ENCODE results near the gene AGK. TPM values are rescaled to one million over a fixed set of nuclear protein-coding genes. Genes with fewer than 3 reads are reported as not detected.

AGK gene
- total RNA-seq, 1 experiment from 2014 or later = 38.2 TPM

DNA sequence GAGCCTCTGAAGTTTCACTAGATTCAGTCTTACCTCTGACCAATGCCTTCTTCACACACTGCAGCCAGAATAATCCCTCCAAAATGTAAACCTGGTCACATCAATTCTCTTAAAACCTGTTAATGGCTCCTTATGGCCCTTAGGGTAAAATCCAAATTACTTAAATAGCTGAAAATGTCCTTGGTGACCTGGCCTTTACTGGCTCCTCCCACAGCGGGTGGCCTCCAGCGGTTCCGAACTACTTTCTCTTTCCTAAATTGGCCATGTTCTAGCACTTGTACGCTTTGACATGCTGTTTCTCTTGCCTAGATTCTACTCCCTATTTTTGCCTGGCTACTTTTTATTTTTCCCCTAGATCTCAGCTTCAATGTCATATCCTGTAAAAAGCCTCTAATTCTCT lies 36.1 kb downstream of the AGK start:
- Histone ChIP-seq H3K4me1 (ENCODE audit: insufficient read depth, low read length) (peaks cover 17% of the 10 kb centered on the region), H3K27me3 (ENCODE audit: low read length) (no peaks in the 10 kb centered on the region), H3K27ac (ENCODE audit: low read length) (no peak overlapping the region), H3K9ac (ENCODE audit: low read length) (no peak overlapping the region), H3K9me3 (ENCODE audit: low read length) (no peaks in the 10 kb centered on the region), H3F3A (ENCODE audit: low read length, unreplicated experiment) (no peaks in the 10 kb centered on the region), H3K4me3 (ENCODE audit: low read length) (no peak overlapping the region), H4K20me1 (ENCODE audit: low read length) (no peaks in the 10 kb centered on the region), H3K79me2 (ENCODE audit: low read length) (no peaks in the 10 kb centered on the region), H3K36me3 (ENCODE audit: low read depth, low read length) (no peaks in the 10 kb centered on the region), H2AFZ (ENCODE audit: low read length) (no peak overlapping the region), H3K4me2 (ENCODE audit: low read length) (no peak overlapping the region), H3K9me2 (replicated peaks; ENCODE audit: low read length) (no peaks in the 10 kb centered on the region)
- ATAC-seq (no peak), DNase-seq (no peak)
- TF ChIP-seq EZH2 (IDR thresholded peaks at IDR 0.05; ENCODE audit: low read length, unreplicated experiment) = no peak
- TF ChIP-seq EZH2phosphoT487 (IDR thresholded peaks at IDR 0.05; ENCODE audit: borderline replicate concordance, low read length) = no peak
- TF ChIP-seq, protein P1, sequence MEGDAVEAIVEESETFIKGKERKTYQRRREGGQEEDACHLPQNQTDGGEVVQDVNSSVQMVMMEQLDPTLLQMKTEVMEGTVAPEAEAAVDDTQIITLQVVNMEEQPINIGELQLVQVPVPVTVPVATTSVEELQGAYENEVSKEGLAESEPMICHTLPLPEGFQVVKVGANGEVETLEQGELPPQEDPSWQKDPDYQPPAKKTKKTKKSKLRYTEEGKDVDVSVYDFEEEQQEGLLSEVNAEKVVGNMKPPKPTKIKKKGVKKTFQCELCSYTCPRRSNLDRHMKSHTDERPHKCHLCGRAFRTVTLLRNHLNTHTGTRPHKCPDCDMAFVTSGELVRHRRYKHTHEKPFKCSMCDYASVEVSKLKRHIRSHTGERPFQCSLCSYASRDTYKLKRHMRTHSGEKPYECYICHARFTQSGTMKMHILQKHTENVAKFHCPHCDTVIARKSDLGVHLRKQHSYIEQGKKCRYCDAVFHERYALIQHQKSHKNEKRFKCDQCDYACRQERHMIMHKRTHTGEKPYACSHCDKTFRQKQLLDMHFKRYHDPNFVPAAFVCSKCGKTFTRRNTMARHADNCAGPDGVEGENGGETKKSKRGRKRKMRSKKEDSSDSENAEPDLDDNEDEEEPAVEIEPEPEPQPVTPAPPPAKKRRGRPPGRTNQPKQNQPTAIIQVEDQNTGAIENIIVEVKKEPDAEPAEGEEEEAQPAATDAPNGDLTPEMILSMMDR (conservative IDR thresholded peaks at IDR 0.05; ENCODE audit: low read depth, low read length) = no peak
- intact Hi-C loops (cut with micrococcal nuclease) = no loop called here
- ChIA-PET CTCF (no interaction called here), POLR2A (ENCODE audit: unreplicated experiment) (no interaction called here)
- no TSS peak for BruUV-seq (replicated peaks)

- intact Hi-C loops (cut with micrococcal nuclease) = no loop called here
- H2AFZ ChIP-seq (ENCODE audit: low read length) = no peak overlapping the region
- no peaks in the 10 kb centered on the region for H4K20me1 ChIP-seq (ENCODE audit: low read length)
- no peaks in the 10 kb centered on the region for H3F3A ChIP-seq (ENCODE audit: low read length, unreplicated experiment)
- no peak overlapping the region for H3K9ac ChIP-seq (ENCODE audit: low read length)
- no peak overlapping the region for H3K4me2 ChIP-seq (ENCODE audit: low read length)
- H3K4me1 ChIP-seq (ENCODE audit: insufficient read depth, low read length) = peaks cover 17% of the 10 kb centered on the region
- H3K27ac ChIP-seq (ENCODE audit: low read length) = no peak overlapping the region
- TF ChIP-seq EZH2 (IDR thresholded peaks at IDR 0.05; ENCODE audit: low read length, unreplicated experiment) (no peak), EZH2phosphoT487 (IDR thresholded peaks at IDR 0.05; ENCODE audit: borderline replicate concordance, low read length) (no peak)
- TF ChIP-seq, protein P1 (conservative IDR thresholded peaks at IDR 0.05; ENCODE audit: low read depth, low read length) = no peak
- no peaks in the 10 kb centered on the region for H3K27me3 ChIP-seq (ENCODE audit: low read length)
- CTCF ChIA-PET = no interaction called here
- H3K36me3 ChIP-seq (ENCODE audit: low read depth, low read length) = no peaks in the 10 kb centered on the region; the same call in 1 of the 2 replicates
- H3K9me3 ChIP-seq (ENCODE audit: low read length) = no peaks in the 10 kb centered on the region
- BruUV-seq (replicated peaks) = no TSS peak
- POLR2A ChIA-PET (ENCODE audit: unreplicated experiment) = no interaction called here
- H3K79me2 ChIP-seq (ENCODE audit: low read length) = no peaks in the 10 kb centered on the region
- H3K9me2 ChIP-seq (replicated peaks; ENCODE audit: low read length) = no peaks in the 10 kb centered on the region
- H3K4me3 ChIP-seq (ENCODE audit: low read length) = no peak overlapping the region
- ATAC-seq (no peak), DNase-seq (no peak)
These were observed 37.7 kb downstream of the AGK start for GRCh38 chr7:141588912-141589311.

GRCh38 chr7:141590071-141590470 lies 38.9 kb downstream of the AGK start:
- Histone ChIP-seq H3K27me3 (ENCODE audit: low read length) (no peaks in the 10 kb centered on the region), H2AFZ (ENCODE audit: low read length) (no peak overlapping the region), H3K9ac (ENCODE audit: low read length) (no peak overlapping the region), H3K9me3 (ENCODE audit: low read length) (no peaks in the 10 kb centered on the region), H3K4me2 (ENCODE audit: low read length) (no peak overlapping the region), H3K9me2 (replicated peaks; ENCODE audit: low read length) (no peaks in the 10 kb centered on the region), H3F3A (ENCODE audit: low read length, unreplicated experiment) (no peaks in the 10 kb centered on the region), H3K4me3 (ENCODE audit: low read length) (no peak overlapping the region), H4K20me1 (ENCODE audit: low read length) (no peaks in the 10 kb centered on the region), H3K27ac (ENCODE audit: low read length) (no peak overlapping the region), H3K36me3 (ENCODE audit: low read depth, low read length) (peaks cover 2% of the 10 kb centered on the region; the same call in 1 of the 2 replicates), H3K4me1 (ENCODE audit: insufficient read depth, low read length) (peaks cover 17% of the 10 kb centered on the region), H3K79me2 (ENCODE audit: low read length) (no peaks in the 10 kb centered on the region)
- POLR2A ChIA-PET (ENCODE audit: unreplicated experiment) = no interaction called here
- DNase-seq (no peak), ATAC-seq (no peak)
- TF ChIP-seq, protein P1 (conservative IDR thresholded peaks at IDR 0.05; ENCODE audit: low read depth, low read length) = no peak
- TF ChIP-seq EZH2phosphoT487 (IDR thresholded peaks at IDR 0.05; ENCODE audit: borderline replicate concordance, low read length) = no peak
- TF ChIP-seq EZH2 (IDR thresholded peaks at IDR 0.05; ENCODE audit: low read length, unreplicated experiment) = no peak
- intact Hi-C loops (cut with micrococcal nuclease) = no loop called here
- no TSS peak for BruUV-seq (replicated peaks)
- CTCF ChIA-PET = no interaction called here
